ENCODE results near the gene ERVH48-1. TPM values are rescaled to one million over a fixed set of nuclear protein-coding genes. Genes with fewer than 3 reads are reported as not detected.
A peak's percentile ranks its signal among the peaks of the same experiment; 100 is the strongest.

ERVH48-1 gene
- total RNA-seq, 1 experiment from 2014 or later, result 37.9 TPM

DNA sequence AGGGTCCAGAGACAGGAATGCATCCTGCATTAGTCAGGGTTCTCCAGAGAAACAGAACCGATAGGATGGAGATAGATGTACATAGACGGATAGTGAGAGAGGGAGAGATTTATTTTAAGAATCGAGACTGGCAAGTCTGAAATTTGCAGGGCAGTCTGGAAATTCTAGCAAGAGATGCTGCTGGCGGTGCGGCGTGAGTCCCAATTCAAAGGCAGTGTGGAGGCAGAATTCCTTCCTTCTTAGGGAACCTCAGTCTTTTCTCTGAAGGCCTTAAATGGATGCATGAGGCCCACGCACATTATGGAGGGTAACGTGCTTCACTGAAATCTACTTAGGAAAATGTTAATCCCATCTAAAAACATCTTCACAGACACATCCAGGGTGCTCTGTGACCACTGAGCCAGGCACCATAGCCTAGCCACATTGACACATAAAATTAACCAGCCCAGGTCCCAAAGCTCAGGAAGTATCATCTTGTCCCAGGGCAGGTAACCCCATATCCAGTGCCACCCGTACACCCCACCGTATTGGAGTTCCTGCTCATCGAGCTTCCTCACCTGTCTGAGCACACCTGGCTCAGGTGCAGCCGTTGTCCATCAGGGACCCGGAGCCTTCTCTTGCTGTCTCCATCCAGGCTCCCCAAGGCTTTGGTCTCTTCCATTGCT is 39.2 kb upstream of the ERVH48-1 start:
- ChIA-PET POLR2A (no interaction called here), CTCF (no interaction called here)
- intact Hi-C loops (cut with micrococcal nuclease; ENCODE audit: unreplicated experiment), result no loop called here
- Histone ChIP-seq H3K4me1 (peaks cover 26% of the 10 kb centered on the region), H3K9me3 (no peaks in the 10 kb centered on the region), H3K4me3 (ENCODE audit: low read depth, low read length) (no peak overlapping the region), H3K27me3 (replicated peaks; ENCODE audit: control insufficient read depth, insufficient read depth, low read length) (no peaks in the 10 kb centered on the region), H3K36me3 (ENCODE audit: control insufficient read depth, insufficient read depth, low read length) (no peaks in the 10 kb centered on the region)
- BruUV-seq (replicated peaks), result no TSS peak
- H3K4me1 Mint-ChIP-seq (ENCODE audit: low read depth, unreplicated experiment), result peaks cover 13% of the 10 kb centered on the region
- TF ChIP-seq, protein P1, sequence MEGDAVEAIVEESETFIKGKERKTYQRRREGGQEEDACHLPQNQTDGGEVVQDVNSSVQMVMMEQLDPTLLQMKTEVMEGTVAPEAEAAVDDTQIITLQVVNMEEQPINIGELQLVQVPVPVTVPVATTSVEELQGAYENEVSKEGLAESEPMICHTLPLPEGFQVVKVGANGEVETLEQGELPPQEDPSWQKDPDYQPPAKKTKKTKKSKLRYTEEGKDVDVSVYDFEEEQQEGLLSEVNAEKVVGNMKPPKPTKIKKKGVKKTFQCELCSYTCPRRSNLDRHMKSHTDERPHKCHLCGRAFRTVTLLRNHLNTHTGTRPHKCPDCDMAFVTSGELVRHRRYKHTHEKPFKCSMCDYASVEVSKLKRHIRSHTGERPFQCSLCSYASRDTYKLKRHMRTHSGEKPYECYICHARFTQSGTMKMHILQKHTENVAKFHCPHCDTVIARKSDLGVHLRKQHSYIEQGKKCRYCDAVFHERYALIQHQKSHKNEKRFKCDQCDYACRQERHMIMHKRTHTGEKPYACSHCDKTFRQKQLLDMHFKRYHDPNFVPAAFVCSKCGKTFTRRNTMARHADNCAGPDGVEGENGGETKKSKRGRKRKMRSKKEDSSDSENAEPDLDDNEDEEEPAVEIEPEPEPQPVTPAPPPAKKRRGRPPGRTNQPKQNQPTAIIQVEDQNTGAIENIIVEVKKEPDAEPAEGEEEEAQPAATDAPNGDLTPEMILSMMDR (IDR thresholded peaks at IDR 0.05; ENCODE audit: insufficient read depth in 1 of 2, low read depth in 1 of 2, low read length in 1 of 2, severe bottlenecking in 1 of 2, unreplicated experiment in 1 of 2), result no peak
- H3K27me3 Mint-ChIP-seq (ENCODE audit: insufficient read depth, unreplicated experiment), result no peaks in the 10 kb centered on the region
- no peak overlapping the region for H3K4me3 Mint-ChIP-seq (ENCODE audit: unreplicated experiment)
- no peaks in the 10 kb centered on the region for H3K9me3 Mint-ChIP-seq (ENCODE audit: unreplicated experiment)
- H3K36me3 Mint-ChIP-seq (ENCODE audit: insufficient read depth, unreplicated experiment), result peaks cover 53% of the 10 kb centered on the region
- no peak for DNase-seq
- peak overlapping the region; percentile 26 for H3K27ac Mint-ChIP-seq (ENCODE audit: unreplicated experiment)

DNA sequence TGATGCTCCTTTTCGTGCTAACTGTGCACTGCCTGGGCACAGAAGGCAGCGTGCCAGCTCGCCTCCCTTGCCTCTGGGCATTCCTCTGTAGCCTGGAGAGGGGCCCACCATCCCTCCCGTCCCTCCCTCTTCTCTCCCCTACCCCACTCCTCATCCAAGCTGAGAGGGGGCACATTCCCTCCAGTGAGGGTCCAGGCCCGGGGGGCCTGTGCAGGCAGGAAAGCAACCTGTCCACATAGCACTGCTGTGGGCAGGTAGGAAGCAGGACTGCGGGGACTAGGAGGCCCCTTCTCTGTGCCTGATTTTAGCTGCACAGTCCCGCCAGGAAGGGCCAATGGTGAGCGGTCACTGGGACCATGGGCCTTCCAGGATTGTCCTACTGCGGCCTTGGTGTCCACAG is 38.7 kb upstream of the ERVH48-1 start:
- Mint-ChIP-seq H3K36me3 (ENCODE audit: insufficient read depth, unreplicated experiment) (peaks cover 53% of the 10 kb centered on the region), H3K9me3 (ENCODE audit: unreplicated experiment) (no peaks in the 10 kb centered on the region), H3K27ac (ENCODE audit: unreplicated experiment) (peak overlapping the region; percentile 26), H3K4me3 (ENCODE audit: unreplicated experiment) (no peak overlapping the region), H3K27me3 (ENCODE audit: insufficient read depth, unreplicated experiment) (no peaks in the 10 kb centered on the region), H3K4me1 (ENCODE audit: low read depth, unreplicated experiment) (peaks cover 8% of the 10 kb centered on the region)
- Histone ChIP-seq H3K4me1 (peaks cover 20% of the 10 kb centered on the region), H3K36me3 (ENCODE audit: control insufficient read depth, insufficient read depth, low read length) (no peaks in the 10 kb centered on the region), H3K4me3 (ENCODE audit: low read depth, low read length) (no peak overlapping the region), H3K27me3 (replicated peaks; ENCODE audit: control insufficient read depth, insufficient read depth, low read length) (no peaks in the 10 kb centered on the region), H3K9me3 (no peaks in the 10 kb centered on the region)
- BruUV-seq (replicated peaks), result no TSS peak
- TF ChIP-seq, protein P1 (IDR thresholded peaks at IDR 0.05; ENCODE audit: insufficient read depth in 1 of 2, low read depth in 1 of 2, low read length in 1 of 2, severe bottlenecking in 1 of 2, unreplicated experiment in 1 of 2), result no peak
- intact Hi-C loops (cut with micrococcal nuclease; ENCODE audit: unreplicated experiment), result no loop called here
- no peak for DNase-seq
- POLR2A ChIA-PET, result no interaction called here
- CTCF ChIA-PET, result no interaction called here

GRCh38 chr21:42962380-42963007 is 37.1 kb upstream of the ERVH48-1 start:
- H3K27me3 Mint-ChIP-seq (ENCODE audit: insufficient read depth, unreplicated experiment), result no peaks in the 10 kb centered on the region
- intact Hi-C loops (cut with micrococcal nuclease; ENCODE audit: unreplicated experiment), result no loop called here
- TF ChIP-seq, protein P1 (IDR thresholded peaks at IDR 0.05; ENCODE audit: insufficient read depth in 1 of 2, low read depth in 1 of 2, low read length in 1 of 2, severe bottlenecking in 1 of 2, unreplicated experiment in 1 of 2), result no peak
- H3K36me3 ChIP-seq (ENCODE audit: control insufficient read depth, insufficient read depth, low read length), result no peaks in the 10 kb centered on the region
- H3K4me1 ChIP-seq, result peaks cover 14% of the 10 kb centered on the region
- peak overlapping the region; percentile 57 for H3K27ac Mint-ChIP-seq (ENCODE audit: unreplicated experiment)
- no peak overlapping the region for H3K4me3 ChIP-seq (ENCODE audit: low read depth, low read length)
- H3K36me3 Mint-ChIP-seq (ENCODE audit: insufficient read depth, unreplicated experiment), result peaks cover 46% of the 10 kb centered on the region
- POLR2A ChIA-PET, result interaction anchor here (1.1 kb wide), 1 partner anchor 11 kb away, joined by 3 read pairs; no protein-coding TSS in a partner anchor
- no peaks in the 10 kb centered on the region for H3K9me3 Mint-ChIP-seq (ENCODE audit: unreplicated experiment)
- H3K27me3 ChIP-seq (replicated peaks; ENCODE audit: control insufficient read depth, insufficient read depth, low read length), result no peaks in the 10 kb centered on the region
- H3K4me1 Mint-ChIP-seq (ENCODE audit: low read depth, unreplicated experiment), result peaks cover 11% of the 10 kb centered on the region
- DNase-seq, result no peak
- no peak overlapping the region for H3K4me3 Mint-ChIP-seq (ENCODE audit: unreplicated experiment)
- H3K9me3 ChIP-seq, result no peaks in the 10 kb centered on the region
- CTCF ChIA-PET, result interaction anchor here (0.6 kb wide), 1 partner anchor 12 kb away, joined by 4 read pairs; no protein-coding TSS in a partner anchor
- BruUV-seq (replicated peaks), result no TSS peak

Data from Caco-2 (cell line).